Fibroblast of skin of right biceps (primary cell): ENCODE results near the gene CYB5R4.
"Not testable (repeated sequence)": the region's sequence is repeated elsewhere in the genome, so short reads cannot be mapped to it uniquely, and the experiment has no call there.

ENCODE experiments used
- DNase-seq: peaks from one replicate; pipeline ENCODE4 v3.0.0-alpha.2; 2013

The CYB5R4 gene

DNA sequence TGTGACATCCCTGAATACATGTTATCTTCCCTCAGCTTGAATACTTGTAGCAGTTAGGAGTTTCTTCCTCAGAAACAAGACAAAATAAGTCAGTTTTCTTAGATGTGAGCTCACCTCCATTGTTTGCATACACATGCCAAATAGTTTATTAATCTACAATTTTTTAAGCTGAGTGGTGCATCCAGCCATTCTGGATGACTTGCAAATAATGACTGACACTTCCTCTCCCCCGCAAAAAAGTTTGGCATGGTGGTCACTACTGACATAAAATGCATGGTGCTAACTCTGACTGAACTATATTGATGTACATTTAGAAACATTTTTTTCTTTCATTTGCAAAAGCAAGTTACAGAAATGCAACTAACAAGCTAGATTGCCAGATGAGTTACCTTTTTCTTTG lies 55.5 kb downstream of the CYB5R4 start:
- no peak for DNase-seq

DNA sequence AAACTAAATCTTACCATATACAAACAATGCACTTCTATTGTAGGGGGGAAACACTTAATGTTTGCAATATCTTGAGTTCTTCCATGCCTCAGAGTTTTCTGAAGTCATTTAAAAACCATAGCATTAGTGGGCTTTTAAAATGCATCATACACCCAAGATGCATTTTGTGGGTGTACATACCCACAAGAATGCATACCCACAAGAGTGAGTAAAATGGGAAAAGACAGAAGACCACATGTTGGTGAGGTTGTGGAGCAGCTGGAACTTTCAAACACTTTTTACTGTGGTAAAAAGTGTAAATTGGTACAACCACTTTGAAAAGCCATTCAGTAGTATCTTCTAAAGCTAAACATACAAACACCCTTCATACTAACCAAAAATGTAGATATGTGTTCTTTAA lies 57.5 kb downstream of the CYB5R4 start:
- DNase-seq = peak; percentile 18

DNA sequence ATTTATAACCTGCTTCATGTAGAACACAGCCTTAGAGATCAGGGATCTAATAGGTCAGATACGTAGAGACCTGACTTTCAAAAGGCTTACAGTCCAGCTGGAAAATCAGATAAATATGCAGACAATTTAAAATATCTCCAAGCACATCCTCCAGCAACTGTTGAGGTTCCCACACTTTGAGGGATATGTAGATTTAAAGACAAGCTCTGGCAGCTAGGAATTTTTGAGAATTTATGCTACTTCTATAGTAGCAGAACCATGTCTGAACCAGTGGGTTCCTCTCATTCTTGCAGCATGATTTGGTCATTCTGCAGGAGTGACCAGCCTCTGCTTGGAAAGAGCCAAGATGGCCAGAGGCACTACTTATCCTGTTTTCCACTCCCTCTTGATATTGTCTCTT lies 60.5 kb downstream of the CYB5R4 start:
- DNase-seq = peak; percentile 4

DNA sequence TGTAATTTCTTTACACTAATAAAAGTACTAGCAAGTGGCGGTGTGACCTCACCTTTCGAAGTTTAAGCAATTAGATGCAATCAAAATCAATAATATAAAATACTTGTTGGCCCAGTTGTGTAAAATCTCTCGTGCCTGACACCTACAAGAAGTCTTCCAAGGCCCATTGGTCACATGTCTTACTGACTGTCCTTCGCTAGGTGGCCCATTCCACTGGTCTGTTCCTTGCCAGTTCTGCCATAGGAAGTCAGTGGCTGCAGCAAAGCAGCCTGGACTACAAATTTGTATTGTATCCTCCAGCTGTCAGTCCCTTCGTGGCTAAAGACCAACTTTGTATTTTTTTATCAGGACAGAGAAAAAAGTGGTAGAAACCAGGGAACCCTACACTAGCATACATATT lies 61.8 kb downstream of the CYB5R4 start:
- DNase-seq = no peak

DNA sequence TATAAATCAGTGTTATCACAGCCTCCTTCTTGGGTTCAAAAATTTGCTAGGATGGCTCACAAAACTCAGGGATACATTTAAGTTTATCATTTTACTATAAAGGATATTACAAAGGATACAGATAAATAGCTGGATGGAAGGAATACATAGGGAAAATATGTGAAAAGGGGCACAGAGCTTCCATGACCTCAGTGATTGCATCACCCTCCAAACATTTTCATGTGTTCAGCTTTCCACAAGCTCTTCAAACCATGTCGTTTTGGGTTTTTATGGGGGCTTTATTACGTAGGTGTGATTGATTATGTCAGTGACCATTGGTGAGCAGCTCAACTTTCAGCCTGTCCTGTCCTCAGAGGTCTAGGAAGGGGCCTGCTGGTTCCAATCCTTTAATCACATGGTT lies 68.0 kb downstream of the CYB5R4 start:
- DNase-seq = peak; percentile 10

DNA sequence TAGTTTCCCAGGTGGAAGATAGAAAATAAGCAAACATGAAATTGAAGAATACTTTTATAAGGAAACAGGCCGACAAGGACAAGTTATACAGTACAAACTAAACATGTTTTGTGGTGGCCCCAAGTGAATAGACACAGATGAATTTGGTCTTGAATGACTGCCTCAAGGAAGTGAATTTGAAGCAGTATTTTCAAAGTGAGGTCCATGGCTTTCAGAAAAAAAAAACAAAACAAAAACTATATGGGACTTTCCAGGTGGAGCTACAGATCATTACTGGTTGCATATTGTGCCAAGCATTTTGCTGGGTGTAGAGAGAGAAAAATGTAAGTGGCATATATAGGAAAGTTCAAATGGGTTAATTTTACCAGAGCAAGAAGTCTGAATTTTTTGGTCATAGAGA lies 68.8 kb downstream of the CYB5R4 start:
- no peak for DNase-seq

DNA sequence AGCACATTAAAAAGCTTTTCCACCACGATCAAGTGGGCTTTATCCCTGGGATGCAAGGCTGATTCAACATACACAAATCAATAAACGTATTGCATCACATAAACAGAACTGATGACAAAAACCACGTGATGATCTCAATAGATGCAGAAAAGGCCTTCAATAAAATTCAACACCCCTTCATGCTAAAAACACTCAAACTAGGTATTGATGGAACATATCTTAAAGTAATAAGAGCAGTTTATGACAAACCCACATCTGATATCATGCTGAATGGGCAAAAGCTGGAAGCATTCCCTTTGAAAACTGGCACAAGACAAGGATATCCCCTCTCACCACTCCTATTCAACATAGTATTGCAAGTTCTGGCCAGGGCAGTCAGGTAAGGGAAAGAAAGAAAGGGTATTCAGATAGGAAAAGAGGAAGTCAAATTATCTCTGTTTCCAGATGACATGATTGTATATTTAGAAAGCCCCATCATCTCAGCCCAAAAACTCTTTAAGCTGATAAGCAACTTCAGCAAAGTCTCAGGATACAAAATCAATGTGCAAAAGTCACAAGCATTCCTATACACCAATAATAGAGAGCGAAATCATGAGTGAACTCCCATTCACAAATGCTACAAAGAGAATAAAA lies 86.8 kb downstream of the CYB5R4 start:
- not testable (repeated sequence) for DNase-seq

DNA sequence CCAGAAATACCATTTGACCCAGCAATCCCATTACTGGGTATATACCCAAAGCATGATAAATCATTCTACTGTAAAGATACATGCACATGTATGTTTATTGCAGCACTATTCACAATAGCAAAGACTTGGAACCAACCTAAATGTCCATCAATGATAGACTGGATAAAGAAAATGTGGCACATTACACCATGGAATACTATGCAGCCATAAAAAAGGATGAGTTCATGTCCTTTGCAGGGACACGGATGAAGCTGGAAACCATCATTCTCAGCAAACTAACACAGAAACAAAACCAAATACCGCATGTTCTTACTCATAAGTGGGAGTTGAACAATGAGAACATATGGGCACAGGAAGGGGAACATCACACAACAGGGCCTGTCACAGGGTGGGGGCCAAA lies 88.5 kb downstream of the CYB5R4 start:
- not testable (repeated sequence) for DNase-seq

DNA sequence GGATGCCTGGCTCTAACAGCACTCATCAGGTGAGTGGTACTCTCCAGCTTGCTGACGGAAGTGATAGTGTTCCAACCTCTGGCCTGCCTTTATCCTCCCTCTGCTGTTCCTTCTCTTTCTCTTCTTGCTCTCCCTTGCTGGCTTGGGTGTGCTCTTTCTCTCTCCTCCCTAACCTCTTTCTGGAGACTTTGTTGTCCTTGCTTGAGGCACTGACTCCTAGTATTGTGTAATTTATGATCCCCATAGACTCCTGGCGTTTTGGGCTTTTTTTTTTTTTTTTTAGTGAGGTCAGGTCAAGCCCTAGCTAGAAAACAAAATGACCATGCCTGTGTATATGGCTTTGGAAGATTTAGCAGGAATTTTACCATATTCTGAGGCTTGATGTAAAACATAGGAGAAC lies 89.4 kb downstream of the CYB5R4 start:
- DNase-seq = no peak

DNA sequence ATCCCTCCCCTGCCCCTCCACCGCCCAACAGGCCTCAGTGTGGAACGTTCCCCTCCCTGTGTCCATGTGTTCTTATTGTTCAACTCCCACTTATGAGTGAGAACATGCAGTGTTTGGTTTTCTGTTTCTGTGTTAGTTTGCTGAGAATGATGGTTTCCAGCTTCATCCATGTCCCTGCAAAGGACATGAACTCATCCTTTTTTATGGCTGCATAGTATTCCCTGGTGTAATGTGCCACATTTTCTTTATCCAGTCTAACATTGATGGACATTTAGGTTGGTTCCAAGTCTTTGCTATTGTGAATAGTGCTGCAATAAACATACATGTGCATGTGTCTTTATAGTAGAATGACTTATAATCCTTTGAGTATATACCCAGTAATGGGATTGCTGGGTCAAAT lies 91.9 kb downstream of the CYB5R4 start:
- not testable (repeated sequence) for DNase-seq

DNA sequence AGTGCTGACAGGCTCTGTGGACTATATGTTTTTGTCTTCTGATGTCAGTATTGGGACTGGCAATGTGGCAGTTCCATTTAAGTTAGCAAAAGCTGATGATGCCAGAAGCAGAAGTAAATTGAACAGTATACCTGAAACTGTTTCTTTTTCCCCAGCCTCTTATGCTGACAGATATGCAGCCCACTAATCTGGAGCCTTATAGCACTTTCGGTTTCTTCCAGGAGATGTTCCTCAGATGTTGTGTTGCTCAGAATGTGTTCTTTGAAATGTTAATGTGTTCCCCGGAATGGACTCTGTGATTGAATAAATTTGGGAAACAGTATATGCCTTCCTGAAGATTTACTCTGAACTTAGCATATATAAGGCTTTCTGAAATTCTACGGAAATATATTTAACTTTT lies 93.3 kb downstream of the CYB5R4 start:
- DNase-seq = no peak

DNA sequence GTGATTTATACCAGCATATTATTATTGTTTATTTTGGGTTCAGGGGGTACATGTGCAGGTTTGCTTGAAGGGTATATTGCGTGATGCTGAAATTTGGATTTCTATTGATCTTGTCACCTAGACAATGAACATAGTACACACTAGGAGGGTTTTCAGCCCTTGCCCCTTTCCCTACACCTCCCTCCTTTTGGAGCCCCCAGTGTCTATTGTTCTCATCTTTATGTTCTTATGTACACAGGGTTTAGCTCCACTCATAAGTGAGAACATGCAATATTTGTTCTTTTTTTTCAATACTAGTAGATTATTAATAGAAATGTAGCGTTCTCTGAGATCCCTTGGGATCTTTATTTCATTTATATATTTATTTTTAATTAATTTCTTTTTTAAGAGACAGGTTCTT lies 94.9 kb downstream of the CYB5R4 start:
- DNase-seq = no peak

DNA sequence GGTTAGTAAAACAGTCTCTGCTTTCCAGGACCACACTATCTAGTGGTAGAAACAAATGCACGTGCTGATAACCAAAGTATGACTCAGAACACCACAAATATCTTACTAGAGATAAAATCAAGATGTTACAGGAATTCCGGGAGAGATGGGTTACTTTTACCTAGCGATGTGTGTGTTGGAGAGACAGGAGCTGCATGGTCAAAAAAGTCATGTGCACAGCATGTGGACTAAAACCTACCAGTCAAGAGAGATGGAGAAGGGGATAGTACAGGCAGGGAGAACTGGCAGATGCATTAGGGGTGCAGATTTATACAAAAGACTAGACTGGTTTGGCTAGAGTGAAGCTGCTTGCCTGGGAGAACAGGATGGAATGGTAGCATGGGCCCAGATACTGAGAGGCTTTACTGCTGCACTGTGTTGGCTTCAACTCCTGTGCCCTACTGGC lies 98.8 kb downstream of the CYB5R4 start:
- DNase-seq = peak; percentile 55

DNA sequence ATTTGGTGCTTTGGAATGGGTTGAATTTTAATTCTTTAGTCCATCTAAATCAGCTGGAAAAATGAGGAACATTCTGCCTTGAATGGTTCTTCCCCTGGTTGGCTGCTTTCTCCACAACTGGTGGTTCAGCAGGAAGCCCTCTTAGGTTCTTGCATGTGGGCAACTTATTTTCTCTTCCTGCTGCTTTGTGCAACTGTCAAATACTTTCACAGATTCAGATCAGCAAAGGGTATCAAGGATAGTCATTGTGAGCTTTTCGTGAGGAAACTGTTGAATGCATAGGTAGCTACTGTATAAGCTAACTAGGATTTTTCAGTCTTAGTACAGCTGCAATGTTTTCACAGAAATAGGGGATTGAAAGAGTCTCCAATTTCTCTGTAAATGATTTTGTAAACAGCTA lies 101.2 kb downstream of the CYB5R4 start:
- DNase-seq = no peak

DNA sequence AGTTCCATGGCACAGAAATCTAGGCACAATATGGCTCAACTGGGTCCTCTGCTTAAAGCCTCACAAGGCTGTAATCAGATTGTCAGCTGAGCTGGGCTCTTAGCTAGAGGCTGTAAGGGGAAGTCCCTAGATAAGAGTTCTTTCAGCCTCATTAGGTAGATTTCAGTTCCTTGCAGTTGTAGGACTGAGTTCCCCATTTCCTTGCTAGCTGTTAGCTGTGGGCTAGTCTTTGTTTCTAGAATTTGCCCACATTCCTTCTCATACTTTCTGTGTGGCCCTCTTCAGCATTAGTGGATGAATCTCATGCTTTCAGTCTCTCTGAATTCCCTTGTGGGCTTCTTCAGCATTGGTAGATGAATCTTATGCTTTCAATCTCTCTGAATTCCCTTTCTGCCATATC lies 103.1 kb downstream of the CYB5R4 start:
- no peak for DNase-seq

DNA sequence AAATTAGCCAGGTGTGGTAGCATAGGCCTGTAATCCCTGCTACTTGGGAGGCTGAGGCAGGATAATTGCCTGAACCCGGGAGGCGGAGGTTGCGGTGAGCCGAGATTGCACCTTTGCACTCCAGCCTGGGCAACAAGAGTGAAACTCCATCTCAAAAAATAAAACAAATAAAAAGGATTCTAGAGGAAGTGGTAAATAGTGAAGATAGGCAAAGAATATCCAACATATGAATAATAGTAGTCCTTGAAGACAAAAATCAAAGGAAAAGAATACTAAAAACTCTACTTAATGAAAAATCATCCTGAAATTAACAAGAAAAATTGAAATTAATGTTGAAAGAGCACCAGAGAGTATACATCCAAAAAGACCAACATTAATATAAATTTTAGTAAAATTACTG lies 107.0 kb downstream of the CYB5R4 start:
- DNase-seq = no peak

DNA sequence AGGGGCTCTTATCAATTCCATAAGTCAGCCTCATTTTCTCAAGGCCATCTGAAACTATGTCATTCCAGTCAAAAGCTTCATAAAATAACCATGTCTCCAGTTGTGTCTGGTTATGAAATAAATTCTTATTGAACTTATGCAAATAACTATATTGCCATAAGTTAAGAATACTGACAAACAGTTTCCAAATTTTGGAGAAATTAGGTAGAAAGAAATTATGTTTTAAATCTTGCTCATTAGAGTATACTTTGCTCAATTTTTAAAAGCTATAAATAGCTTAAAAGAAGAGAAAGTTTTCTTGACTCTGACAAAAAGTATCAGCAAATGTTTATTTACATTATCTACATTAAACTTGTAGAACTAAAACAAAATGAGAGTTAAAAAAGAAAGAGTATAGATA lies 111.1 kb downstream of the CYB5R4 start:
- DNase-seq = no peak

DNA sequence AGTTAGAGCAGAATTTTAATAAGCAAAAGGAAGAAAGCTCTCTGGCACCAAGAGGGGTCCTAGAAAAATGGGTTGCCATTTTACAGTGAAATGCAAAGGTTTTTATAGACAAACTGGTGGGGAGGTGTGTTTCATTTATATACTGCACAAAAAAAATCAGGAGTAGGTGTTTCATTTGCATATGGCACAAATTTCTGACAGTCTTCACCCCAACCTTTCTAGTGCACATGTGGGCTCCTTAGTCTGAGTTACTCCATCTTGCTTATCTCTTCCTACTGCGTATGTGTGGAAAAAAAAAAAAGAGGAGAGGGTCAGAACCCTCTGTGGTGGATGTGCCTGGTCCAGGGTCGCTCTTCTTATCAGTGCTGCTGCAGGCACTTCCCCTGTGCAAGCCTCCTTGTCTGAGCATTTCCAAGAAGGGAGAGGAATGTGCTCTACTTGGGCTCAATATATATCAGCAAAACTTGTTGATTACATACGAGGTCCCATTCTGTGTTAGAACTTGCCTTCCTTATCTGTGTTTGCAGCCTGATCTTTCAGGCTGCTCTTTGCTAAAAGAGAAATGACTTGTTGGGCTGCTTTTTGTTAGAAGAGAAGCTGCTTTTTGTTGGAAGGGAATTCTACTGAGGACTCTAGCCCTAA lies 115.0 kb downstream of the CYB5R4 start:
- no peak for DNase-seq

DNA sequence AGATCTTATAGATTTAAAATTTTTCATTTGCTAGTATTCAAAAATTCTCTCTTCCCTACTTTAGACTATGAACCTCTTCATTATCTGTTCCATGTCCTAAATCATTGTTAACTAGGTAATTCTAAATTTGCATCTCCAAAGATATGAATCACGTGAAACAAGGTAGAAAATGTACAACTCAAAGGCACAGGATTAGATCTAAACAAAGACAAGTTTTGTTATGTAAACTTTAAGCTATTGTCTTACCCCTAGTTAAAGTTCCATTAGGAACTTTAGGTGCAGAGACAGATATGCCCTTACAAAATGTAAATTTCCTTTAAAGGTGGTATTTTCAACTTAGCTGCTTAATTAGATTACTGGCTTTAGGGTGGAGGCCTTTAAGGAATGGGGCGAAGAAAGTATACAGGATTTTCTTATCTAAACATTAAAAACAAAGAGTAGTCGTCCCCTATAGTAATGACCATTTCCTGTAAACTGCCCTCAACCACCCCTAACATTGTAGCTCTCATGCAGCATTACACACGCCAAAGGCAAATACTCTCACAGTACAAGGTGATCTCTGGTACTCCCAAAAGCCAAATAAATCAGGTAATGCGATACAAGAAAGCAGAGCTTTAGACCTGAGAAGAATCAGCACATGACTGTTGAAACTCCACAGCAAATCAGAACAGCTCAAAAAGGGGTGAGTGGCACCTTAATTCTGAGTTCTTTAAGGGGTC lies 116.7 kb downstream of the CYB5R4 start:
- no peak for DNase-seq

DNA sequence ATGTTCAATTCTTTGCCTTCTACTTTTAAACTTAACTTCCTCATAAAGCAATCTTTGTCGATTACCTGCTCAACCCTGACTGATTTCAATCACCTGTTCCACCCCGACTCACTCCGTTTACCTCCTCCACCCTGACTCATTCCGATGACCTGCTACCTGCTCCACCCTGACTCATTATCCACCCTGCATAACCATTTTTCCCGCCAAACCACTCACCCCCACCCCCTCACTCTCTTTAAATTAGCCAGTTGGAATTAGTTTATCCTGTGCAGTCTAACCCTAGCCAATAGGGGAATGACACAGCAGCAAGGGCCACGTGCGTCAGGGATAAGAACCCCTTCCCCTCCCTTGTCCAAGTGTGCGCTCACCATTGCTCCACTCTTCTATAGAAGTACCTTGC lies 117.4 kb downstream of the CYB5R4 start:
- no peak for DNase-seq

DNA sequence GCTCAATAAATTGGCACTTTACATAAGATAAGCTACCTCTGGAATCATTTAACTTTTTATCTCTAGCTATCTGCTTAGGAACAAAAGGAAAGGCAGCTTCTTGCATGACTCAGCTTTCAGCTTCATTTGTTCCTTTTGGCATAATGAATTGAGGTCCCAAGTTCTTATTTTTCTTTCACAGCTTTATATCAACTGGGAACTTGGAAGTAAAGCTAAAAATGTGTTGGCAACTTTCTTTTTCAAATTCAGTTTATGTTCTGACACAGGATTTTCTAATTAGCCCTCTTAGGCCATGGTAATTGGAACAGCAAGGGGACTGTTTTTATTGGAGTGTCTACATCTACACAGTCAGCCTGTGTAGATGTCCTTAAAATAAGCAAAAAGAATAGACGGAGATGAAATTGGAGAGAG lies 118.8 kb downstream of the CYB5R4 start:
- DNase-seq = no peak

DNA sequence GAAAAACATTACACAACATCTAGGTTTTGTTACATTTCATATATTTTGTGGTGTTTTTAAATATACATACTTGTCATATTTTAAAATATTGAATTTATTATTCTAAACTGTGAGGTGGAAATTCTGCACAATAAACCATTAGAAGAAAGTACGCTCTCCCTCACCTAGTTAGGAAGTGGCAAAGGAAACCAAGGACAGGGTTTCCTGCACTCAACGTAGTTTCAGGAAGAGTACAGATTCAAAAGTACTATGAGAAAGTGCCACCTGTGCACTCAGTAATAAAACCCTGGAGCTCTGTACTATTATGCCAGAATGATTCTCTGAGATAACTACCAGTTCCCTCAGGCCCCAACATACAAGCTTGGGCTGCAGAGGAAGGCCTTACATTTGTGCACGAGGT lies 119.5 kb downstream of the CYB5R4 start:
- DNase-seq = no peak

DNA sequence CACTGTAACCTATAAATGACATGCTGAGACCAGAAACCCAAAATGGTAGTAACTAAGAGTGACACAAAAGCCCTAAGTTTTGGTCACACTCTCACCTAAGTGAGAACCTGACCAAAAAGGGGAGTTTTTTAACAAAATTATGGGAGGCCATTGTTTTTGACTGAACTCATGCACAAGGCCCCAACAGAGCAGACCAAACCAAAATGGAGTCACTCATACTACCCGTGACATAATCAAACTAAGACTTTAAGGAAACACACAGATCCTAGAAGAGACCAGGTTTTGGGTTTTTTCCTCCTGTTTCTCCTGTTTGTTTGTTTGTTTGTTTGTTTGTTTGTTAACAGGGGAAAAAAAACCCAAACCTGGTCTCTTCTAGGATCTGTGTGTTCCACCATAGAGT lies 124.9 kb downstream of the CYB5R4 start:
- DNase-seq = no peak

DNA sequence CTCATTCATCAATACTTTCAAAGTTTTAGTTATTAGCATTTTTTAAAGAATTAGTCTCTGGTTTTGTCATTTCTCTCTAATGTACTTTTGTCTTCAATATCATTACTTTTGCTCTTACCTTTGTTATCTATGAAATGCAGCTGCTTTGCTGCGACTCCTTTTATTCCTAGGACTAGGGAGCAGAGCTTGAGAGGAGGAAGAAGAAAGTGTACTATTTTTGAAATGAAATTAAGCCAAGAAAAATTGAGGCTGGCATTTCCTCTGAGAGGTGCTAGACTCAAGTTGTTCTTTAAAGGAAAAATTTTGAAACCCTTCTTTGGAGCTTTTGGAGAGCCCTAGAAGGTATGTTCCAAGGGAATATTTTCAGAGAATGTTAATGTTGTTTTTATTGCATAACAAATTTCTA lies 125.8 kb downstream of the CYB5R4 start:
- DNase-seq = no peak
